Measurements from ENCODE around the gene GPRC5D.

DNA sequence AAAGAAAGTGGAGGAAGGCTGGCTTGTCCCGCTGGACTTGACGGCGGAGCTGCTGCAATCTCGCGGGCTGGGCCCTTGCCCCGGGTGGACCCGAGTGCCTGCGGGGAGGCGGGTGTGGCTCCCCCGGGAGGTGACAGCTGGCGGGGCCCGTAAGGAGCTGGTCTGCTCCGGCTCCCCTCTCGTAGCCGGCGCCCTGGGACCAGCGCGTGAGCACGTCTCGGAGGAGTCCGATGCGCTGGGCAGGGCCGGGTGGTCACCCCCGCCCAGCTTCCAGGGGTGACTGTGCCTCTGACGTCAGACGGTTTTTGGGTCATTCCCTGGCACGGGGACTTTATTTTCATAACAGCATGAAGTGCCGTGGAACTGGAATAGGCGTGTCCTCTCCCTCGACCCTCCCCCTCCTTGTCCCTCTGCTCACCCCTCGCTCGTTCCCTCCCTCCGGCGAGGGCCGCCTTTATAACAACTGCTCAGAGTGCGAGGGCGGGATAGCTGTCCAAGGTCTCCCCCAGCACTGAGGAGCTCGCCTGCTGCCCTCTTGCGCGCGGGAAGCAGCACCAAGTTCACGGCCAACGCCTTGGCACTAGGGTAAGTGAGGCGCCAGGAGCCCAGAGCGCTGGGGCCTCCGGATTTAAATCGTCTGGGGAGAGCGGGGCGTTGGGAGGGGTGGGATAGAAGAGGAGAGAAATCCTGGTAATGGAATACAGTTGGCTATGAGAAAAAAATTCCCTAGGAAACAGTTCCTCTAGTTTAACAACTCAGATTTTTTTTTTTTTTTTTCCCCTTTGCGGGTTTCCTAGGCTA, 60.7 kb downstream of the GPRC5D start, which contains the start of gene GPRC5A:
- TF ChIP-seq SUZ12 (IDR thresholded peaks at IDR 0.05; ENCODE audit: extremely low read depth, insufficient read depth, insufficient read length) (no peak), ZNF274 (IDR thresholded peaks at IDR 0.05; ENCODE audit: low read depth, low read length) (no peak), YY1 (IDR thresholded peaks at IDR 0.05; ENCODE audit: insufficient read depth, insufficient read length) (no peak)

Data from NT2/D1 (cell line).